GM06990 (cell line): ENCODE measurements around the gene PODNL1.
A peak's percentile ranks its signal among the peaks of the same experiment; 100 is the strongest.

Experiments used
- DNase-seq: peaks from one replicate; pipeline ENCODE4 v3.0.0-alpha.2; 2011; ENCODE audit not compliant: insufficient read length; ENCODE audit errors: extremely low read depth
- H3K27me3 ChIP-seq: replicated peaks from 2 replicates; pipeline ENCODE4 v1.6.0; 2011; ENCODE audit warnings: low read length; ENCODE audit not compliant: control insufficient read depth, insufficient read depth
- H3K36me3 ChIP-seq: 2 replicates; pipeline ENCODE4 v1.5.1; 2011; ENCODE audit warnings: low read length; ENCODE audit not compliant: control insufficient read depth, insufficient read depth
- H3K4me3 ChIP-seq: replicated peaks from 2 replicates; pipeline ENCODE4 v1.5.1; 2011; ENCODE audit warnings: low read depth, mild to moderate bottlenecking, control low read depth, low read length
- CTCF ChIP-seq: IDR thresholded peaks from 2 replicates; pipeline ENCODE4 v1.5.1; 2011; ENCODE audit warnings: low read length, control low read depth, mild to moderate bottlenecking, inconsistent platforms; ENCODE audit not compliant: insufficient read depth, poor library complexity, severe bottlenecking

Gene PODNL1

GRCh38 chr19:13938301-13939064 is at the start of gene PODNL1:
Gene PODNL1 (minus strand): TSS chr19:13938417. CDS start chr19:13938181, 236 bp downstream.
- H3K4me3 ChIP-seq, result no peak within 1 kb of the TSS
- TF ChIP-seq CTCF, result no peak
- no peak for DNase-seq

GRCh38 chr19:13987101-13987890 is 49.1 kb upstream of the PODNL1 start:
- Histone ChIP-seq H3K4me3 (no peak overlapping the region), H3K27me3 (no peaks in the 10 kb centered on the region), H3K36me3 (peaks cover 1% of the 10 kb centered on the region)
- DNase-seq, result no peak
- no peak for TF ChIP-seq CTCF

More at GRCh38 chr19:13938301-13939064, at the start of gene PODNL1:
- no peaks in the 10 kb centered on the region for H3K36me3 ChIP-seq
- no peaks in the 10 kb centered on the region; the same call in 1 of the 2 replicates for H3K27me3 ChIP-seq

GRCh38 chr19:13986348-13986904 is 48.2 kb upstream of the PODNL1 start:
- TF ChIP-seq CTCF, result no peak
- DNase-seq, result peak; percentile 97
- H3K27me3 ChIP-seq, result no peaks in the 10 kb centered on the region
- H3K36me3 ChIP-seq, result no peaks in the 10 kb centered on the region; the same call in 1 of the 2 replicates
- H3K4me3 ChIP-seq, result peak overlapping the region; percentile 21; the same call in 1 of the 2 replicates

- peak; percentile 67 for DNase-seq
- Histone ChIP-seq H3K4me3 (peak overlapping the region; percentile 21; the same call in 1 of the 2 replicates), H3K27me3 (no peaks in the 10 kb centered on the region), H3K36me3 (no peaks in the 10 kb centered on the region; the same call in 1 of the 2 replicates)
- TF ChIP-seq CTCF, result no peak
Observed at GRCh38 chr19:13985771-13986347, 47.6 kb upstream of the PODNL1 start.

GRCh38 chr19:13984875-13985741 is 46.9 kb upstream of the PODNL1 start:
- Histone ChIP-seq H3K36me3 (no peaks in the 10 kb centered on the region; the same call in 1 of the 2 replicates), H3K27me3 (no peaks in the 10 kb centered on the region), H3K4me3 (no peak overlapping the region)
- peak; percentile 66 for DNase-seq
- no peak for TF ChIP-seq CTCF
